C4-2B (cell line): ENCODE data around the gene RBFOX2.

ENCODE experiments used
- CTCF ChIP-seq: fragments of 450-650 bp; conservative IDR thresholded peaks from 2 replicates; pipeline ENCODE4 v1.5.1; 2017; ENCODE audit warnings: mild to moderate bottlenecking
- ZFX ChIP-seq: fragments of 450-650 bp; IDR thresholded peaks from 2 replicates; pipeline ENCODE4 v1.6.1; 2017

- no peak for TF ChIP-seq CTCF
- TF ChIP-seq ZFX, result no peak
Measured at GRCh38 chr22:35899736-35900135, 128.9 kb downstream of the RBFOX2 start.
